Neuronal stem cell (in vitro differentiated cells): Measurements from ENCODE around the gene RNASE2.
A peak's percentile ranks its signal among the peaks of the same experiment; 100 is the strongest.

Experiments used
- DNase-seq: peaks from one replicate; pipeline ENCODE4 v3.0.0-alpha.2; 2013; ENCODE audit warnings: low spot score
- H2AFZ ChIP-seq: one replicate; pipeline ENCODE4 v1.6.1; 2013; ENCODE audit warnings: mild to moderate bottlenecking, low read length, inconsistent platforms
- H2AK5ac ChIP-seq: 2 replicates; pipeline ENCODE4 v1.6.1; 2013; ENCODE audit warnings: low read depth, mild to moderate bottlenecking, inconsistent platforms, low read length, moderate library complexity, mixed read lengths
- H2BK120ac ChIP-seq: 2 replicates; pipeline ENCODE4 v1.6.1; 2013; ENCODE audit warnings: low read depth, mild to moderate bottlenecking, inconsistent platforms, low read length, moderate library complexity, mixed read lengths
- H2BK12ac ChIP-seq: one replicate; pipeline ENCODE4 v1.6.1; 2013; ENCODE audit warnings: low read length, inconsistent platforms
- H2BK15ac ChIP-seq: 2 replicates; pipeline ENCODE4 v1.6.1; 2013; ENCODE audit warnings: mild to moderate bottlenecking, low read length, inconsistent platforms, mixed read lengths
- H2BK5ac ChIP-seq: one replicate; pipeline ENCODE4 v1.6.1; 2013; ENCODE audit warnings: inconsistent platforms, mild to moderate bottlenecking, low read length, moderate library complexity
- H3K14ac ChIP-seq: one replicate; pipeline ENCODE4 v1.6.1; 2013; ENCODE audit warnings: low read length, inconsistent platforms
- H3K18ac ChIP-seq: 2 replicates; pipeline ENCODE4 v1.6.1; 2013; ENCODE audit warnings: low read length, inconsistent platforms
- H3K23ac ChIP-seq: 2 replicates; pipeline ENCODE4 v1.6.1; 2013; ENCODE audit warnings: low read depth, mild to moderate bottlenecking, mixed read lengths, low read length, inconsistent platforms; ENCODE audit not compliant: poor library complexity
- H3K27ac ChIP-seq: replicated peaks from 3 replicates; pipeline ENCODE4 v1.5.1; 2013; ENCODE audit warnings: low read length, inconsistent platforms
- H3K27me3 ChIP-seq, 3 experiments: 2 replicates each; pipeline ENCODE4 v1.6.1; 2013; ENCODE audit warnings: low read length in 3 of 3, mild to moderate bottlenecking in 2 of 3, inconsistent platforms in 1 of 3, low read depth in 1 of 3, mixed read lengths in 1 of 3, moderate library complexity in 1 of 3; ENCODE audit not compliant: control insufficient read depth in 3 of 3, insufficient read depth in 3 of 3
- H3K36me3 ChIP-seq, 2 donors: replicated peaks in 1 of 2; 2 replicates each; pipeline ENCODE4 v1.6.1; 2013; ENCODE audit warnings: low read length in 2 of 2; ENCODE audit not compliant: control insufficient read depth in 2 of 2, insufficient read depth in 2 of 2
- H3K4ac ChIP-seq: 2 replicates; pipeline ENCODE4 v1.6.1; 2013; ENCODE audit warnings: inconsistent platforms, mild to moderate bottlenecking, low read length, moderate library complexity
- H3K4me1 ChIP-seq, 2 donors: 1 replicate in 1 of 2; 2 replicates in 1 of 2; pipeline ENCODE4 v1.6.1; 2013; ENCODE audit warnings: low read length in 2 of 2, low read depth in 1 of 2; ENCODE audit not compliant: control insufficient read depth in 2 of 2, insufficient read depth in 1 of 2
- H3K4me2 ChIP-seq: one replicate; pipeline ENCODE4 v1.6.1; 2013; ENCODE audit warnings: mild to moderate bottlenecking, low read length, inconsistent platforms; ENCODE audit not compliant: insufficient read depth, poor library complexity, severe bottlenecking
- H3K4me3 ChIP-seq, 2 donors: 2 replicates each; pipeline ENCODE4 v1.5.1; 2013; ENCODE audit warnings: low read length in 2 of 2, mild to moderate bottlenecking in 2 of 2, inconsistent platforms in 1 of 2, moderate library complexity in 1 of 2
- H3K79me1 ChIP-seq: one replicate; pipeline ENCODE4 v1.6.1; 2013; ENCODE audit warnings: low read depth, mild to moderate bottlenecking, inconsistent platforms, low read length, moderate library complexity
- H3K9ac ChIP-seq: one replicate; pipeline ENCODE4 v1.6.1; 2013; ENCODE audit warnings: mild to moderate bottlenecking, low read depth, low read length, inconsistent platforms; ENCODE audit not compliant: poor library complexity
- H3K9me3 ChIP-seq, 2 donors: replicated peaks in 1 of 2; 2 replicates each; pipeline versions ENCODE3 to v1.6.1; 2013; ENCODE audit warnings: low read length in 2 of 2, mild to moderate bottlenecking in 2 of 2, inconsistent platforms in 1 of 2, low read depth in 1 of 2, mixed read lengths in 1 of 2, moderate library complexity in 1 of 2; ENCODE audit not compliant: control insufficient read depth in 2 of 2, insufficient read depth in 1 of 2
- H4K8ac ChIP-seq: one replicate; pipeline ENCODE4 v1.6.1; 2013; ENCODE audit warnings: low read depth, mild to moderate bottlenecking, inconsistent platforms, low read length, moderate library complexity
- H4K91ac ChIP-seq: one replicate; pipeline ENCODE4 v1.6.1; 2013; ENCODE audit warnings: low read length, low read depth, mild to moderate bottlenecking, inconsistent platforms; ENCODE audit not compliant: poor library complexity
- WGBS, 2 donors: extraction: QIAGEN DNeasy Blood & Tissue Kit; methylation state at CpG; one replicate each; pipeline ENCODE4 v1.1.7; 2013; ENCODE audit warnings: missing lambda C conversion rate in 2 of 2, mixed read lengths in 1 of 2; ENCODE audit not compliant: insufficient read length in 2 of 2, insufficient replicate concordance in 1 of 2; ENCODE audit errors: extremely low coverage in 2 of 2; 5-methylcytosine and 5-hydroxymethylcytosine counted together

The RNASE2 gene

GRCh38 chr14:20971705-20972021 is 16.4 kb downstream of the RNASE2 start:
- Histone ChIP-seq H3K79me1 (no peaks in the 10 kb centered on the region), H2BK15ac (no peak overlapping the region), H3K4me2 (peak overlapping the region; percentile 96), H3K27me3 (peaks cover 0 to 29% (median 7%) of the 10 kb centered on the region in 3 experiments), H3K4me1 (peaks cover 2 to 5% of the 10 kb centered on the region in 2 donors), H4K91ac (no peak overlapping the region), H2AFZ (peak overlapping the region; percentile 98), H3K4me3 (peak overlapping the region in 1 of 2 donors; percentile 61), H3K36me3 (no peaks in the 10 kb centered on the region), H2BK12ac (no peak overlapping the region), H2BK120ac (no peak overlapping the region), H3K4ac (no peak overlapping the region), H2BK5ac (no peak overlapping the region), H2AK5ac (no peak overlapping the region), H3K23ac (no peak overlapping the region), H3K14ac (no peak overlapping the region), H3K9me3 (no peaks in the 10 kb centered on the region), H3K9ac (no peak overlapping the region), H3K18ac (peak overlapping the region; percentile 24), H4K8ac (no peak overlapping the region), H3K27ac (no peak overlapping the region)
- no peak for DNase-seq
- WGBS, 2 donors: no CpG with 5 or more reads among the region's 8 CpGs

- Histone ChIP-seq H4K8ac (no peak overlapping the region), H3K4me3 (no peak overlapping the region), H2BK12ac (no peak overlapping the region), H2BK15ac (no peak overlapping the region), H3K18ac (no peak overlapping the region), H3K4me2 (no peak overlapping the region), H3K27ac (no peak overlapping the region), H3K79me1 (no peaks in the 10 kb centered on the region), H3K9me3 (no peaks in the 10 kb centered on the region), H2AK5ac (no peak overlapping the region), H3K4me1 (peaks cover 2 to 5% of the 10 kb centered on the region in 2 donors), H2AFZ (no peak overlapping the region), H3K4ac (no peak overlapping the region), H3K14ac (no peak overlapping the region), H3K23ac (no peak overlapping the region), H3K9ac (no peak overlapping the region), H2BK120ac (no peak overlapping the region), H2BK5ac (no peak overlapping the region), H3K27me3 (peaks cover 0 to 26% (median 7%) of the 10 kb centered on the region in 3 experiments), H3K36me3 (no peaks in the 10 kb centered on the region), H4K91ac (no peak overlapping the region)
- no CpG with 5 or more reads among the region's 3 CpGs for WGBS, 2 donors
- no peak for DNase-seq
Measured at GRCh38 chr14:20973501-20973900, 18.2 kb downstream of the RNASE2 start.

- no peak overlapping the region for H3K23ac ChIP-seq
- no peak overlapping the region for H3K4me2 ChIP-seq
- H3K27me3 ChIP-seq: peaks cover 0 to 26% (median 1%) of the 10 kb centered on the region in 3 experiments
- DNase-seq: no peak
- H3K4me1 ChIP-seq: peaks cover 2 to 3% of the 10 kb centered on the region in 2 donors
- H2AK5ac ChIP-seq: no peak overlapping the region
- H3K18ac ChIP-seq: no peak overlapping the region
- H3K9ac ChIP-seq: no peak overlapping the region
- no peak overlapping the region for H2AFZ ChIP-seq
- H3K36me3 ChIP-seq: no peaks in the 10 kb centered on the region
- H3K4me3 ChIP-seq: no peak overlapping the region
- H3K9me3 ChIP-seq: no peaks in the 10 kb centered on the region
- H3K27ac ChIP-seq: no peak overlapping the region
- H3K14ac ChIP-seq: no peak overlapping the region
- H2BK12ac ChIP-seq: no peak overlapping the region
- no peak overlapping the region for H2BK5ac ChIP-seq
- no peak overlapping the region for H2BK120ac ChIP-seq
- no peak overlapping the region for H3K4ac ChIP-seq
- no peak overlapping the region for H4K8ac ChIP-seq
- no peak overlapping the region for H2BK15ac ChIP-seq
- WGBS, 2 donors: no CpG with 5 or more reads among the region's 1 CpG
- H3K79me1 ChIP-seq: no peaks in the 10 kb centered on the region
- no peak overlapping the region for H4K91ac ChIP-seq
Measured at GRCh38 chr14:20976291-20976690, 21.0 kb downstream of the RNASE2 start.

GRCh38 chr14:20978687-20979086 is 23.4 kb downstream of the RNASE2 start:
- H4K91ac ChIP-seq: no peak overlapping the region
- no peak for DNase-seq
- H3K27ac ChIP-seq: no peak overlapping the region
- no peak overlapping the region for H3K4me2 ChIP-seq
- peaks cover 0 to 22% (median 0%) of the 10 kb centered on the region in 3 experiments for H3K27me3 ChIP-seq
- no peaks in the 10 kb centered on the region for H3K79me1 ChIP-seq
- no peak overlapping the region for H3K4me3 ChIP-seq
- H3K4me1 ChIP-seq: no peaks in the 10 kb centered on the region
- H3K14ac ChIP-seq: no peak overlapping the region
- no peak overlapping the region for H2AK5ac ChIP-seq
- no peak overlapping the region for H2BK12ac ChIP-seq
- H3K23ac ChIP-seq: no peak overlapping the region
- H3K36me3 ChIP-seq: no peaks in the 10 kb centered on the region
- H2BK15ac ChIP-seq: no peak overlapping the region
- H2BK120ac ChIP-seq: no peak overlapping the region
- no peak overlapping the region for H3K4ac ChIP-seq
- H4K8ac ChIP-seq: no peak overlapping the region
- H3K9me3 ChIP-seq: no peaks in the 10 kb centered on the region
- H3K18ac ChIP-seq: no peak overlapping the region
- H2BK5ac ChIP-seq: no peak overlapping the region
- no CpG with 5 or more reads among the region's 1 CpG for WGBS, 2 donors
- H2AFZ ChIP-seq: no peak overlapping the region
- H3K9ac ChIP-seq: no peak overlapping the region
